Amniotic stem cell (primary cell): ENCODE results near the gene HTR2C.
"Not testable (repeated sequence)": the region's sequence is repeated elsewhere in the genome, so short reads cannot be mapped to it uniquely, and the experiment has no call there.

Experiments used
- DNase-seq: peaks from one replicate; lab custom pipeline; 2025; lab: John Stamatoyannopoulos, UW

Gene HTR2C

GRCh38 chrX:114715096-114715495 lies 131.2 kb downstream of the HTR2C start:
- DNase-seq = no peak

- no peak for DNase-seq
Measured at GRCh38 chrX:114717921-114718320, 134.0 kb downstream of the HTR2C start.

- DNase-seq = no peak
Measured at GRCh38 chrX:114766541-114766940, 182.7 kb downstream of the HTR2C start.

- no peak for DNase-seq
Measured at GRCh38 chrX:114774691-114775090, 190.8 kb downstream of the HTR2C start.

GRCh38 chrX:114782925-114783324 lies 199.0 kb downstream of the HTR2C start:
- no peak for DNase-seq

- no peak for DNase-seq
Measured at GRCh38 chrX:114787061-114787460, 203.2 kb downstream of the HTR2C start.

GRCh38 chrX:114797494-114797893 lies 213.6 kb downstream of the HTR2C start:
- DNase-seq = no peak

- no peak for DNase-seq
Measured at GRCh38 chrX:114798907-114799306, 215.0 kb downstream of the HTR2C start.

- DNase-seq = no peak
Measured at GRCh38 chrX:114800719-114801118, 216.8 kb downstream of the HTR2C start.

GRCh38 chrX:114819509-114819908 lies 235.6 kb downstream of the HTR2C start:
- no peak for DNase-seq

- no peak for DNase-seq
Measured at GRCh38 chrX:114841051-114841450, 257.2 kb downstream of the HTR2C start.

- no peak for DNase-seq
Measured at GRCh38 chrX:114842181-114842580, 258.3 kb downstream of the HTR2C start.

- DNase-seq = no peak
Measured at GRCh38 chrX:114889481-114889880, 305.6 kb downstream of the HTR2C start.

- DNase-seq = no peak
Measured at GRCh38 chrX:114903618-114904017, 319.7 kb downstream of the HTR2C start.

- DNase-seq = no peak
Measured at GRCh38 chrX:114905251-114905650, 321.4 kb downstream of the HTR2C start.

- no peak for DNase-seq
Measured at GRCh38 chrX:114906984-114907510, 323.2 kb downstream of the HTR2C start.

GRCh38 chrX:114924423-114924822 lies 340.5 kb downstream of the HTR2C start:
- no peak for DNase-seq

- DNase-seq = no peak
Measured at GRCh38 chrX:114924856-114925255, 341.0 kb downstream of the HTR2C start.

- DNase-seq = no peak
Measured at GRCh38 chrX:114930227-114930626, 346.3 kb downstream of the HTR2C start.

- no peak for DNase-seq
Measured at GRCh38 chrX:114932550-114932949, 348.7 kb downstream of the HTR2C start.

GRCh38 chrX:114933291-114933690 lies 349.4 kb downstream of the HTR2C start:
- not testable (repeated sequence) for DNase-seq

- DNase-seq = not testable (repeated sequence)
Measured at GRCh38 chrX:114937090-114937489, 353.2 kb downstream of the HTR2C start.

- DNase-seq = no peak
Measured at GRCh38 chrX:114952696-114953095, 368.8 kb downstream of the HTR2C start.
